HG02852 (cell line): Measurements from ENCODE around the gene TMEM267.
A peak's percentile ranks its signal among the peaks of the same experiment; 100 is the strongest.
"Not testable (repeated sequence)": the region's sequence is repeated elsewhere in the genome, so short reads cannot be mapped to it uniquely, and the experiment has no call there.

Source experiments
- ATAC-seq: cut with Tn5 transposase; IDR thresholded peaks from one replicate; pipeline ENCODE4 v1.9.1; 2021; ENCODE audit warnings: mild to moderate bottlenecking, moderate library complexity; ENCODE audit not compliant: unreplicated experiment

Gene TMEM267

GRCh38 chr5:43410414-43410813 lies 73.3 kb downstream of the TMEM267 start:
- ATAC-seq = no peak

DNA sequence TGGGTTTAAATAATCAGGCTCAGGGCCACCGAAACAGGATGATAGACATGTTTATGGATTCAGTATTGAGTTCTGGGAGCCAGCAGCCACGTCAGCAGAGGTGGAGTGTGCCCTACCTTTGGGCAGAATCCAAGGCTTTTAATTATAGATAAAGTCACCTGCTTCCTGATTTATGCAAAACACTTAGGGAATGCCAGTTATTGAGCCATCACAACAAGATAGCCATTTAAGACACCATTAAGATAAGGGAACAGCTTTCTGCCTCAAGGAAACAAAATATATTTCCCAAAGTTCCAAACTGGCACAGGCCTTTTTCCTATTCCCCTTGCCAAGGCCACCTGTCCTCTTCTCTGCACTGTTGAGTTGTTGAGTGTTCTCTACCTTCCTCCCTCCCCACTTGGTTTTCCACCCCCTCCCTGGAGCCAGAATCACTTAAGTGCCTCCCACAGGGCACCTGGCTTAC lies 73.8 kb downstream of the TMEM267 start:
- ATAC-seq = no peak

GRCh38 chr5:43402524-43403066 lies 81.1 kb downstream of the TMEM267 start:
- ATAC-seq = not testable (repeated sequence)

- no peak for ATAC-seq
Measured at GRCh38 chr5:43401827-43402226, 81.8 kb downstream of the TMEM267 start.

- ATAC-seq = no peak
Measured at GRCh38 chr5:43400082-43400481, 83.6 kb downstream of the TMEM267 start.

- peak; percentile 97 for ATAC-seq
Measured at GRCh38 chr5:43396762-43397304, 86.8 kb downstream of the TMEM267 start.
